K562 (cell line): ENCODE measurements around the gene ETV3L.

ENCODE experiments used
- FOXM1 ChIP-seq, 2 experiments: fragments of 450-650 bp in 1 of 2; sonication (generic) in 1 of 2; formaldehyde crosslinking in 1 of 2; IDR thresholded peaks; 2 replicates each; pipeline versions ENCODE4 v1.6.1 to v1.9.0; 2017 to 2022; ENCODE audit warnings: low read depth in 2 of 2, mild to moderate bottlenecking in 2 of 2, missing genetic modification reagents in 1 of 2, moderate library complexity in 1 of 2
- HDAC2 ChIP-seq: fragments of 450-650 bp; IDR thresholded peaks from 2 replicates; pipeline ENCODE4 v1.6.1; 2016; ENCODE audit warnings: mild to moderate bottlenecking
- TF ChIP-seq, protein P1 (sequence below), 3 experiments: IDR thresholded peaks in 2 of 3; conservative IDR thresholded peaks in 1 of 3; 2 replicates each; pipeline ENCODE4 v1.5.1; 2011 to 2012; ENCODE audit warnings: low read length in 3 of 3, mild to moderate bottlenecking in 3 of 3, control low read depth in 2 of 3, improper control_type of control experiment in 1 of 3, inconsistent platforms in 1 of 3, low read depth in 1 of 3, mixed read lengths in 1 of 3, moderate library complexity in 1 of 3; ENCODE audit not compliant: insufficient read depth in 2 of 3
- TF ChIP-seq, protein P2 (sequence below): sonication (generic); formaldehyde crosslinking; IDR thresholded peaks from 2 replicates; pipeline ENCODE4 v1.8.0; 2022; ENCODE audit warnings: mild to moderate bottlenecking, missing genetic modification reagents
- TF ChIP-seq, protein P3 (sequence below): sonication (generic); formaldehyde crosslinking; IDR thresholded peaks from 2 replicates; pipeline ENCODE4 v1.9.0; 2022; ENCODE audit warnings: mild to moderate bottlenecking, missing genetic modification reagents

DNA sequence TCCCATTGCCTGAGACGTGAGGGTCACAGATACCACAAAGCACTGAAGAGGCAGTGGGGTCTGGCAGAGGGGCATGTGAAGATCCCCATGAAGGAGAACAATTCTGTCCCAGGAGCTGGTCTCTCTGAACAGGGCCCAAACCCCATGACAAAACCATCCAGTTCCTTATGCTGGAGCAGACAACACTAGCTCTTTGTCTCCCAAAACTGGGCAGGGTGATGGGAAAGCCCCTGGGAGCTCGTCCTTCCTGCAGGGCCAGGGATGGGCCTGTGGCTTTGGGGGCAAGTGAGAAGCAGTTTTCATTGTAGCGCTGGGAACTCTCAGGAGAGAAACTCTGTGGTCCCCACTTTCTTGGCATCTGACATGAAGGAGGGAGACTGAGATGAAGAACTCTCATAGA, 8.8 kb downstream of the ETV3L start:
- TF ChIP-seq, protein P1, sequence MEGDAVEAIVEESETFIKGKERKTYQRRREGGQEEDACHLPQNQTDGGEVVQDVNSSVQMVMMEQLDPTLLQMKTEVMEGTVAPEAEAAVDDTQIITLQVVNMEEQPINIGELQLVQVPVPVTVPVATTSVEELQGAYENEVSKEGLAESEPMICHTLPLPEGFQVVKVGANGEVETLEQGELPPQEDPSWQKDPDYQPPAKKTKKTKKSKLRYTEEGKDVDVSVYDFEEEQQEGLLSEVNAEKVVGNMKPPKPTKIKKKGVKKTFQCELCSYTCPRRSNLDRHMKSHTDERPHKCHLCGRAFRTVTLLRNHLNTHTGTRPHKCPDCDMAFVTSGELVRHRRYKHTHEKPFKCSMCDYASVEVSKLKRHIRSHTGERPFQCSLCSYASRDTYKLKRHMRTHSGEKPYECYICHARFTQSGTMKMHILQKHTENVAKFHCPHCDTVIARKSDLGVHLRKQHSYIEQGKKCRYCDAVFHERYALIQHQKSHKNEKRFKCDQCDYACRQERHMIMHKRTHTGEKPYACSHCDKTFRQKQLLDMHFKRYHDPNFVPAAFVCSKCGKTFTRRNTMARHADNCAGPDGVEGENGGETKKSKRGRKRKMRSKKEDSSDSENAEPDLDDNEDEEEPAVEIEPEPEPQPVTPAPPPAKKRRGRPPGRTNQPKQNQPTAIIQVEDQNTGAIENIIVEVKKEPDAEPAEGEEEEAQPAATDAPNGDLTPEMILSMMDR (IDR thresholded peaks at IDR 0.05 in 2 of 3, conservative IDR thresholded peaks at IDR 0.05 in 1 of 3; ENCODE audit: insufficient read depth in 2 of 3, low read depth in 1 of 3, low read length in 3 of 3), result no peak
- TF ChIP-seq, protein P2, sequence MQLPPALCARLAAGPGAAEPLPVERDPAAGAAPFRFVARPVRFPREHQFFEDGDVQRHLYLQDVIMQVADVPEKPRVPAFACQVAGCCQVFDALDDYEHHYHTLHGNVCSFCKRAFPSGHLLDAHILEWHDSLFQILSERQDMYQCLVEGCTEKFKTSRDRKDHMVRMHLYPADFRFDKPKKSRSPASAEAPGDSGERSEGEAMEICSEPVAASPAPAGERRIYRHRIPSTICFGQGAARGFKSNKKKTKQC (CRISPR knock-in tag), result no peak
- TF ChIP-seq FOXM1 (IDR thresholded peaks at IDR 0.05; ENCODE audit: low read depth) (no peak), FOXM1 (CRISPR knock-in tag; IDR thresholded peaks at IDR 0.05; ENCODE audit: low read depth) (no peak), HDAC2 (no peak)
- TF ChIP-seq, protein P3, sequence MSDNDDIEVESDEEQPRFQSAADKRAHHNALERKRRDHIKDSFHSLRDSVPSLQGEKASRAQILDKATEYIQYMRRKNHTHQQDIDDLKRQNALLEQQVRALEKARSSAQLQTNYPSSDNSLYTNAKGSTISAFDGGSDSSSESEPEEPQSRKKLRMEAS (CRISPR knock-in tag), result no peak
